Activated CD8-positive, alpha-beta memory T cell treated with anti-CD3 and anti-CD28 coated beads, Interleukin-2, amount 50 U/mL, for 24 hours (primary cell): ENCODE data around the gene MSL2.
"Not testable (repeated sequence)": the region's sequence is repeated elsewhere in the genome, so short reads cannot be mapped to it uniquely, and the experiment has no call there.

Experiments used
- DNase-seq: peaks from one replicate; pipeline ENCODE4 v3.0.0-alpha.2; 2020; ENCODE audit errors: extremely low read depth

Gene MSL2

GRCh38 chr3:136146981-136147729 is 49.0 kb downstream of the MSL2 start:
- DNase-seq: no peak

GRCh38 chr3:136144397-136144796 is 51.7 kb downstream of the MSL2 start:
- DNase-seq: not testable (repeated sequence)

GRCh38 chr3:136142592-136142991 is 53.5 kb downstream of the MSL2 start:
- no peak for DNase-seq

- DNase-seq: no peak
Measured at GRCh38 chr3:136141891-136142290, 54.2 kb downstream of the MSL2 start.

GRCh38 chr3:136141291-136141785 is 54.8 kb downstream of the MSL2 start:
- no peak for DNase-seq

GRCh38 chr3:136136454-136136853 is 59.7 kb downstream of the MSL2 start:
- DNase-seq: no peak

- DNase-seq: no peak
Measured at GRCh38 chr3:136135039-136135802, 60.9 kb downstream of the MSL2 start.

GRCh38 chr3:136134091-136134490 is 62.0 kb downstream of the MSL2 start:
- no peak for DNase-seq

- not testable (repeated sequence) for DNase-seq
Measured at GRCh38 chr3:136131647-136132046, 64.5 kb downstream of the MSL2 start.

GRCh38 chr3:136122006-136122405 is 74.1 kb downstream of the MSL2 start:
- DNase-seq: no peak

- DNase-seq: no peak
Measured at GRCh38 chr3:136120373-136121348, 75.5 kb downstream of the MSL2 start.

- DNase-seq: not testable (repeated sequence)
Measured at GRCh38 chr3:136119783-136120182, 76.4 kb downstream of the MSL2 start.

GRCh38 chr3:136119332-136119731 is 76.8 kb downstream of the MSL2 start:
- not testable (repeated sequence) for DNase-seq

GRCh38 chr3:136114421-136114820 is 81.7 kb downstream of the MSL2 start:
- DNase-seq: no peak

- no peak for DNase-seq
Measured at GRCh38 chr3:136110481-136110880, 85.7 kb downstream of the MSL2 start.

- no peak for DNase-seq
Measured at GRCh38 chr3:136109499-136109898, 86.6 kb downstream of the MSL2 start.

GRCh38 chr3:136106101-136106500 is 90.0 kb downstream of the MSL2 start:
- no peak for DNase-seq

- no peak for DNase-seq
Measured at GRCh38 chr3:136105044-136105443, 91.1 kb downstream of the MSL2 start.
